Lower leg skin (tissue), 3 donors: ENCODE results near the gene GGT6.

ENCODE experiments used
- CTCF ChIP-seq, 3 donors: fragments of 450-650 bp; IDR thresholded peaks; one replicate each; pipeline ENCODE4 v1.5.1; 2016; ENCODE audit warnings: antibody characterized with exemption in 3 of 3, mild to moderate bottlenecking in 3 of 3, moderate library complexity in 2 of 3
- POLR2A ChIP-seq, 2 donors: fragments of 450-650 bp; IDR thresholded peaks; one replicate each; pipeline ENCODE4 v1.6.1; 2016 to 2017; ENCODE audit warnings: antibody characterized with exemption in 2 of 2, mild to moderate bottlenecking in 1 of 2, moderate library complexity in 1 of 2

GRCh38 chr17:4594931-4595684, 34.7 kb upstream of the GGT6 start:
- no peak for TF ChIP-seq CTCF (IDR thresholded peaks at IDR 0.05)
- no peak for TF ChIP-seq POLR2A (IDR thresholded peaks at IDR 0.05)
